GM12892 (cell line): ENCODE data around the gene SH3GL3.

Experiments
- POLR2A ChIP-seq: IDR thresholded peaks from 2 replicates; pipeline ENCODE4 v1.6.1; 2011; ENCODE audit warnings: low read depth, low read length, control low read depth
- POLR2AphosphoS5 ChIP-seq: IDR thresholded peaks from 2 replicates; pipeline ENCODE4 v1.6.1; 2011; ENCODE audit warnings: low read depth, low read length, control low read depth
- TAF1 ChIP-seq: IDR thresholded peaks from 2 replicates; pipeline ENCODE4 v1.6.1; 2011; ENCODE audit warnings: low read depth, mild to moderate bottlenecking, control low read depth, low read length, borderline replicate concordance

- no peak for TF ChIP-seq TAF1
- no peak for TF ChIP-seq POLR2A
- TF ChIP-seq POLR2AphosphoS5 = no peak
Measured at GRCh38 chr15:83592370-83593040, 145.4 kb downstream of the SH3GL3 start.
